HepG2 (cell line): ENCODE data around the gene GGA2. TPM values are rescaled to one million over a fixed set of nuclear protein-coding genes. Genes with fewer than 3 reads are reported as not detected.
A peak's percentile ranks its signal among the peaks of the same experiment; 100 is the strongest.

Experiments
- ATAC-seq: fragments of 200-7000 bp; cut with Tn5 transposase; 3 replicates; pipeline ENCODE4 v1.9.1; 2020; ENCODE audit warnings: mild to moderate bottlenecking, moderate library complexity
- BruUV-seq: library from RNA; stranded (reverse); fragments of 400-500 nt; replicated peaks from 2 replicates; lab custom pipeline; 2021; lab: Mats Ljungman, UMichigan
- CTCF ChIA-PET: fragments of 300-600 bp; formaldehyde crosslinking; extraction: SDS; loops from one replicate; lab custom pipeline; 2021; ENCODE audit warnings: low total read pairs, inconsistent platforms, low intra/inter-chr PET ratio; lab: Yijun Ruan, JAX
- POLR2A ChIA-PET: fragments of 350-600 bp; sonication (Branson Sonifier 250); formaldehyde crosslinking; loops from one replicate; lab custom pipeline; 2020; ENCODE audit warnings: antibody characterized with exemption, inconsistent platforms; lab: Yijun Ruan, JAX
- DNase-seq: peaks from one replicate; pipeline ENCODE4 v3.0.0-alpha.2; 2015; ENCODE audit warnings: low spot score
- FAIRE-seq: peaks from 3 replicates; lab custom pipeline; 2011; peaks lifted over from hg19 to GRCh38; lab: Jason Lieb, UNC
- H2AFZ ChIP-seq: one replicate; pipeline ENCODE4 v1.6.1; 2011; ENCODE audit warnings: low read length, inconsistent platforms
- H3K27ac ChIP-seq: fragments of 300-600 bp; 3 replicates; pipeline ENCODE4 v1.8.0; 2011; ENCODE audit warnings: mixed run types, mild to moderate bottlenecking, mixed read lengths, low read length, inconsistent platforms; ENCODE audit not compliant: insufficient read depth; ENCODE audit errors: extremely low read length
- H3K27me3 ChIP-seq, 2 experiments: fragments of 200-600 bp in 1 of 2; 2 replicates in 1 of 2; 3 replicates in 1 of 2; pipeline versions ENCODE4 v1.6.0 to v1.8.0; 2011; ENCODE audit warnings: low read length in 2 of 2, mild to moderate bottlenecking in 2 of 2, moderate library complexity in 2 of 2, inconsistent platforms in 1 of 2; ENCODE audit not compliant: insufficient read depth in 2 of 2, control insufficient read depth in 1 of 2
- H3K36me3 ChIP-seq, 2 experiments: fragments of 200-600 bp in 1 of 2; replicated peaks in 1 of 2; 2 replicates in 1 of 2; 3 replicates in 1 of 2; pipeline versions ENCODE4 v1.5.1 to v1.8.0; 2011; ENCODE audit warnings: low read length in 2 of 2, inconsistent platforms in 1 of 2; ENCODE audit not compliant: insufficient read depth in 2 of 2, control insufficient read depth in 1 of 2
- H3K4me1 ChIP-seq: 2 replicates; pipeline ENCODE4 v1.5.1; 2012; ENCODE audit warnings: low read length, inconsistent platforms; ENCODE audit not compliant: insufficient read depth
- H3K4me2 ChIP-seq: 2 replicates; pipeline ENCODE4 v1.6.0; 2011; ENCODE audit warnings: low read depth, low read length, inconsistent platforms
- H3K4me3 ChIP-seq, 3 experiments: fragments of 200-600 bp in 1 of 3; sonication (generic), shearing (Covaris generic) in 1 of 3; replicated peaks in 1 of 3; 2 replicates each; pipeline ENCODE4 v1.5.1; 2011 to 2016; ENCODE audit warnings: low read length in 3 of 3, inconsistent platforms in 2 of 3, low read depth in 2 of 3, mild to moderate bottlenecking in 2 of 3, control low read depth in 1 of 3, mixed read lengths in 1 of 3; ENCODE audit not compliant: insufficient read depth in 1 of 3
- H3K79me2 ChIP-seq: one replicate; pipeline ENCODE4 v1.6.1; 2011; ENCODE audit warnings: low read length, inconsistent platforms; ENCODE audit not compliant: insufficient read depth
- H3K9ac ChIP-seq: 2 replicates; pipeline ENCODE4 v1.6.0; 2011; ENCODE audit warnings: mild to moderate bottlenecking, low read depth, low read length, inconsistent platforms; ENCODE audit not compliant: insufficient read depth
- H3K9me3 ChIP-seq: 2 replicates; pipeline ENCODE4 v1.5.1; 2012; ENCODE audit warnings: mild to moderate bottlenecking, low read length
- H4K20me1 ChIP-seq: 2 replicates; pipeline ENCODE4 v1.6.0; 2011; ENCODE audit warnings: inconsistent platforms, mild to moderate bottlenecking, low read length, moderate library complexity; ENCODE audit not compliant: insufficient read depth
- HNF4G ChIP-seq, 2 experiments: sonication (generic) in 1 of 2; formaldehyde crosslinking in 1 of 2; IDR thresholded peaks; 2 replicates each; pipeline versions ENCODE4 v1.4.0 to v1.6.1; 2011 to 2020; ENCODE audit warnings: borderline replicate concordance in 2 of 2, low read depth in 2 of 2, mild to moderate bottlenecking in 2 of 2, low read length in 1 of 2, missing genetic modification reagents in 1 of 2, moderate library complexity in 1 of 2
- KMT2A ChIP-seq: sonication (generic); formaldehyde crosslinking; IDR thresholded peaks from 2 replicates; pipeline ENCODE4 v1.4.0; 2020; ENCODE audit warnings: missing genetic modification reagents
- SIX1 ChIP-seq: sonication (generic); formaldehyde crosslinking; IDR thresholded peaks from 2 replicates; pipeline ENCODE4 v1.4.0; 2020; ENCODE audit warnings: missing genetic modification reagents, borderline replicate concordance
- SOX13 ChIP-seq, 3 experiments: fragments of 450-650 bp in 1 of 3; sonication (generic) in 1 of 3; formaldehyde crosslinking in 1 of 3; IDR thresholded peaks in 2 of 3; conservative IDR thresholded peaks in 1 of 3; 2 replicates each; pipeline versions ENCODE4 v1.5.0 to v1.6.1; 2016 to 2020; ENCODE audit warnings: antibody characterized with exemption in 1 of 3, mild to moderate bottlenecking in 1 of 3, missing compliant biosample characterization in 1 of 3, missing genetic modification reagents in 1 of 3, moderate library complexity in 1 of 3
- TGIF2 ChIP-seq: IDR thresholded peaks from 2 replicates; pipeline ENCODE4 v1.6.1; 2016; ENCODE audit warnings: control low read depth, missing compliant biosample characterization
- ZEB1 ChIP-seq: IDR thresholded peaks from 2 replicates; pipeline ENCODE4 v1.6.1; 2012; ENCODE audit warnings: mild to moderate bottlenecking, low read depth, inconsistent platforms; ENCODE audit not compliant: insufficient replicate concordance
- ZNF274 ChIP-seq: sonication (generic); formaldehyde crosslinking; IDR thresholded peaks from 2 replicates; pipeline ENCODE4 v1.5.1; 2020; ENCODE audit warnings: mild to moderate bottlenecking, missing genetic modification reagents
- ZNF607 ChIP-seq: sonication (generic); formaldehyde crosslinking; IDR thresholded peaks from 2 replicates; pipeline ENCODE4 v1.5.1; 2020; ENCODE audit warnings: missing genetic modification reagents, mild to moderate bottlenecking, borderline replicate concordance
- ZNF770 ChIP-seq: sonication (generic); formaldehyde crosslinking; IDR thresholded peaks from 2 replicates; pipeline ENCODE4 v1.5.0; 2020; ENCODE audit warnings: mild to moderate bottlenecking, missing genetic modification reagents
- ZNF780A ChIP-seq: sonication (generic); formaldehyde crosslinking; IDR thresholded peaks from 2 replicates; pipeline ENCODE4 v1.8.0; 2022; ENCODE audit warnings: mild to moderate bottlenecking, missing genetic modification reagents, moderate library complexity
- WGBS: methylation state at CpG from one replicate; pipeline ENCODE4 v1.1.6; 2017; ENCODE audit warnings: low lambda C conversion rate; 5-methylcytosine and 5-hydroxymethylcytosine counted together
- in situ Hi-C: cut with HindIII; loops from 2 replicates; pipeline ENCODE4 v1.10.0; 2017; ENCODE audit warnings: low pct_unique_long_range_greater_than_20kb; ENCODE audit not compliant: extremely low pct_ligation_motif_present
- intact Hi-C: fragments of 100-400 bp; cut with micrococcal nuclease; formaldehyde crosslinking; loops from one replicate; pipeline ENCODE4 v1.10.0; 2022; ENCODE audit not compliant: unreplicated experiment
- polyA plus RNA-seq, 8 experiments: library from polyadenylated mRNA; depleted of rRNA in 3 of 8; stranded (reverse) in 7 of 8; unstranded in 1 of 8; fragments of >200 nt; fragmentation: Illumina TruSeq in 4 of 8; extraction: Trizol in 4 of 8; gene quantifications; 2 replicates each; pipeline versions ENCODE4 v1.2.1 to v1.2.3, GENCODE V29; 2011 to 2016; ENCODE audit warnings: low read depth in 4 of 8, missing spikeins in 1 of 8, mixed read lengths in 1 of 8; ENCODE audit not compliant: insufficient read depth in 1 of 8
- total RNA-seq, 5 experiments: library from RNA; depleted of rRNA; stranded (reverse); fragments of >200 nt; fragmentation: Illumina TruSeq; extraction: Trizol; gene quantifications; 2 replicates each; pipeline ENCODE4 v1.2.3, GENCODE V29; 2016; ENCODE audit warnings: low read depth in 1 of 5
- TF ChIP-seq, protein P1 (sequence below): sonication (generic); formaldehyde crosslinking; IDR thresholded peaks from 2 replicates; pipeline ENCODE4 v1.5.1; 2020; ENCODE audit warnings: missing genetic modification reagents, mild to moderate bottlenecking, borderline replicate concordance
- TF ChIP-seq, protein P2 (sequence below): sonication (generic); formaldehyde crosslinking; IDR thresholded peaks from 2 replicates; pipeline ENCODE4 v1.4.0; 2020; ENCODE audit warnings: missing genetic modification reagents
- TF ChIP-seq, protein P3 (sequence below): IDR thresholded peaks from 2 replicates; pipeline ENCODE4 v1.6.1; 2016; ENCODE audit warnings: low read depth, control low read depth

GGA2 gene
- total and polyA plus RNA-seq, 2 of the 13 experiments (the other 11 are each of a cell fraction or from before 2014, with no cell fraction given), result 51.5 to 69.8 TPM

GRCh38 chr16:23538919-23539278, 28.6 kb upstream of the GGA2 start:
- whole genome bisulfite sequencing, result 93% methylated on average over 1 of the region's 1 CpG
- ATAC-seq (no peak), DNase-seq (no peak), FAIRE-seq (no peak)
- CTCF ChIA-PET, result interaction anchor here (2.0 kb wide), 1 partner anchor 18 kb away, joined by 8 read pairs; the partner anchor contains the start of genes EARS2 and UBFD1
- Histone ChIP-seq H3K27ac (peak overlapping the region; percentile 91), H3K4me3 (no peak overlapping the region), H3K9ac (peak overlapping the region; percentile 64; the same call in 1 of the 2 replicates), H3K4me1 (peaks cover 47% of the 10 kb centered on the region), H3K4me2 (no peak overlapping the region), H3K9me3 (no peaks in the 10 kb centered on the region), H3K36me3 (peaks cover 33 to 59% of the 10 kb centered on the region in 2 experiments), H4K20me1 (no peaks in the 10 kb centered on the region), H2AFZ (no peak overlapping the region), H3K79me2 (peaks cover 4% of the 10 kb centered on the region), H3K27me3 (no peaks in the 10 kb centered on the region)
- POLR2A ChIA-PET, result interaction anchor here (0.6 to 5.5 kb wide), 16 partner anchors 11 to 140 kb away, joined by 3 to 96 read pairs (median 10); partner anchors contain the start of genes DCTN5, EARS2, GGA2 and NDUFAB1
- BruUV-seq, result no TSS peak
- in situ Hi-C loops (no loop called here), intact Hi-C loops (no loop called here)
- TF ChIP-seq, protein P1, sequence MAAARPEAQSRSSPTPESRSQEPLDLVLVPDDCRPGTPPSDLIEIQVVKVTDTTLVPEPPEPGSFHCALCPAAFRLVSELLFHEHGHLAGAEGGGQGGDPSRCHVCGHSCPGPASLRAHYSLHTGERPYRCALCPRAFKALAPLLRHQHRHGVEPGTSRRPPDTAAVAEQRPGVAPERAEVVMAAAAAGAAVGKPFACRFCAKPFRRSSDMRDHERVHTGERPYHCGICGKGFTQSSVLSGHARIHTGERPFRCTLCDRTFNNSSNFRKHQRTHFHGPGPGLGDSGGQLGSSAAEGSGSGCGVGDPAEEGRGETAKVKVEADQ (CRISPR knock-in tag), result 0 out of 2 replicates have a peak, but pooled peaks have one; percentile 11
- TF ChIP-seq ZNF770 (CRISPR knock-in tag) (peak; percentile 76), SOX13 (IDR thresholded peaks at IDR 0.05) (no peak), SOX13 (CRISPR knock-in tag; conservative IDR thresholded peaks at IDR 0.05 in 1 of 2, IDR thresholded peaks at IDR 0.05 in 1 of 2) (0 out of 4 replicates have a peak, but pooled peaks of 1 of the 2 experiments have one; percentile 15), ZNF274 (no peak), ZNF607 (0 out of 2 replicates have a peak, but pooled peaks have one; percentile 40), TGIF2 (CRISPR knock-in tag) (0 out of 2 replicates have a peak, but pooled peaks have one; percentile 7), HNF4G (IDR thresholded peaks at IDR 0.05; ENCODE audit: borderline replicate concordance, low read depth, low read length) (no peak), HNF4G (CRISPR knock-in tag; IDR thresholded peaks at IDR 0.05; ENCODE audit: borderline replicate concordance, low read depth) (no peak), ZEB1 (no peak), KMT2A (no peak), SIX1 (CRISPR knock-in tag) (no peak), ZNF780A (CRISPR knock-in tag) (no peak)
- TF ChIP-seq, protein P2, sequence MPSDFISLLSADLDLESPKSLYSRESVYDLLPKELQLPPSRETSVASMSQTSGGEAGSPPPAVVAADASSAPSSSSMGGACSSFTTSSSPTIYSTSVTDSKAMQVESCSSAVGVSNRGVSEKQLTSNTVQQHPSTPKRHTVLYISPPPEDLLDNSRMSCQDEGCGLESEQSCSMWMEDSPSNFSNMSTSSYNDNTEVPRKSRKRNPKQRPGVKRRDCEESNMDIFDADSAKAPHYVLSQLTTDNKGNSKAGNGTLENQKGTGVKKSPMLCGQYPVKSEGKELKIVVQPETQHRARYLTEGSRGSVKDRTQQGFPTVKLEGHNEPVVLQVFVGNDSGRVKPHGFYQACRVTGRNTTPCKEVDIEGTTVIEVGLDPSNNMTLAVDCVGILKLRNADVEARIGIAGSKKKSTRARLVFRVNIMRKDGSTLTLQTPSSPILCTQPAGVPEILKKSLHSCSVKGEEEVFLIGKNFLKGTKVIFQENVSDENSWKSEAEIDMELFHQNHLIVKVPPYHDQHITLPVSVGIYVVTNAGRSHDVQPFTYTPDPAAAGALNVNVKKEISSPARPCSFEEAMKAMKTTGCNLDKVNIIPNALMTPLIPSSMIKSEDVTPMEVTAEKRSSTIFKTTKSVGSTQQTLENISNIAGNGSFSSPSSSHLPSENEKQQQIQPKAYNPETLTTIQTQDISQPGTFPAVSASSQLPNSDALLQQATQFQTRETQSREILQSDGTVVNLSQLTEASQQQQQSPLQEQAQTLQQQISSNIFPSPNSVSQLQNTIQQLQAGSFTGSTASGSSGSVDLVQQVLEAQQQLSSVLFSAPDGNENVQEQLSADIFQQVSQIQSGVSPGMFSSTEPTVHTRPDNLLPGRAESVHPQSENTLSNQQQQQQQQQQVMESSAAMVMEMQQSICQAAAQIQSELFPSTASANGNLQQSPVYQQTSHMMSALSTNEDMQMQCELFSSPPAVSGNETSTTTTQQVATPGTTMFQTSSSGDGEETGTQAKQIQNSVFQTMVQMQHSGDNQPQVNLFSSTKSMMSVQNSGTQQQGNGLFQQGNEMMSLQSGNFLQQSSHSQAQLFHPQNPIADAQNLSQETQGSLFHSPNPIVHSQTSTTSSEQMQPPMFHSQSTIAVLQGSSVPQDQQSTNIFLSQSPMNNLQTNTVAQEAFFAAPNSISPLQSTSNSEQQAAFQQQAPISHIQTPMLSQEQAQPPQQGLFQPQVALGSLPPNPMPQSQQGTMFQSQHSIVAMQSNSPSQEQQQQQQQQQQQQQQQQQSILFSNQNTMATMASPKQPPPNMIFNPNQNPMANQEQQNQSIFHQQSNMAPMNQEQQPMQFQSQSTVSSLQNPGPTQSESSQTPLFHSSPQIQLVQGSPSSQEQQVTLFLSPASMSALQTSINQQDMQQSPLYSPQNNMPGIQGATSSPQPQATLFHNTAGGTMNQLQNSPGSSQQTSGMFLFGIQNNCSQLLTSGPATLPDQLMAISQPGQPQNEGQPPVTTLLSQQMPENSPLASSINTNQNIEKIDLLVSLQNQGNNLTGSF (CRISPR knock-in tag), result no peak
- TF ChIP-seq, protein P3, sequence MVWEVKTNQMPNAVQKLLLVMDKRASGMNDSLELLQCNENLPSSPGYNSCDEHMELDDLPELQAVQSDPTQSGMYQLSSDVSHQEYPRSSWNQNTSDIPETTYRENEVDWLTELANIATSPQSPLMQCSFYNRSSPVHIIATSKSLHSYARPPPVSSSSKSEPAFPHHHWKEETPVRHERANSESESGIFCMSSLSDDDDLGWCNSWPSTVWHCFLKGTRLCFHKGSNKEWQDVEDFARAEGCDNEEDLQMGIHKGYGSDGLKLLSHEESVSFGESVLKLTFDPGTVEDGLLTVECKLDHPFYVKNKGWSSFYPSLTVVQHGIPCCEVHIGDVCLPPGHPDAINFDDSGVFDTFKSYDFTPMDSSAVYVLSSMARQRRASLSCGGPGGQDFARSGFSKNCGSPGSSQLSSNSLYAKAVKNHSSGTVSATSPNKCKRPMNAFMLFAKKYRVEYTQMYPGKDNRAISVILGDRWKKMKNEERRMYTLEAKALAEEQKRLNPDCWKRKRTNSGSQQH (CRISPR knock-in tag), result 0 out of 2 replicates have a peak, but pooled peaks have one; percentile 37
